Cortex of kidney (tissue), 1 donor: ENCODE measurements around the gene SRPK3.
"Not testable (repeated sequence)": the region's sequence is repeated elsewhere in the genome, so short reads cannot be mapped to it uniquely, and the experiment has no call there.

ENCODE experiments used
- DNase-seq: peaks from one replicate; lab custom pipeline; 2025; lab: John Stamatoyannopoulos, UW

Gene SRPK3

GRCh38 chrX:153780678-153781427, at the start of gene SRPK3:
SRPK3 (plus strand) TSS chrX:153781041; CDS start chrX:153781087, 46 bp downstream.
- DNase-seq: no peak

GRCh38 chrX:153731117-153731844, 49.6 kb upstream of the SRPK3 start:
- no peak for DNase-seq

- no peak for DNase-seq
Measured at GRCh38 chrX:153731845-153732215, 49.0 kb upstream of the SRPK3 start.

- DNase-seq: no peak
Measured at GRCh38 chrX:153732401-153732800, 48.4 kb upstream of the SRPK3 start.

GRCh38 chrX:153733651-153734240, 47.1 kb upstream of the SRPK3 start:
- DNase-seq: no peak

- DNase-seq: no peak
Measured at GRCh38 chrX:153734871-153735270, 46.0 kb upstream of the SRPK3 start.

GRCh38 chrX:153735274-153735673, 45.6 kb upstream of the SRPK3 start:
- no peak for DNase-seq

- DNase-seq: no peak
Measured at GRCh38 chrX:153736071-153736820, 44.6 kb upstream of the SRPK3 start.

- DNase-seq: no peak
Measured at GRCh38 chrX:153736871-153737441, 43.9 kb upstream of the SRPK3 start.

GRCh38 chrX:153738056-153738605, 42.7 kb upstream of the SRPK3 start:
- DNase-seq: no peak

GRCh38 chrX:153739754-153740486, 40.9 kb upstream of the SRPK3 start:
- no peak for DNase-seq

GRCh38 chrX:153740631-153741222, 40.1 kb upstream of the SRPK3 start:
- DNase-seq: no peak

GRCh38 chrX:153741446-153741845, 39.4 kb upstream of the SRPK3 start:
- no peak for DNase-seq

- not testable (repeated sequence) for DNase-seq
Measured at GRCh38 chrX:153742111-153742510, 38.7 kb upstream of the SRPK3 start.

GRCh38 chrX:153742796-153743467, 37.9 kb upstream of the SRPK3 start:
- not testable (repeated sequence) for DNase-seq

GRCh38 chrX:153743468-153744209, 37.2 kb upstream of the SRPK3 start:
- not testable (repeated sequence) for DNase-seq

- no peak for DNase-seq
Measured at GRCh38 chrX:153744210-153745066, 36.4 kb upstream of the SRPK3 start.

GRCh38 chrX:153745067-153745433, 35.8 kb upstream of the SRPK3 start:
- DNase-seq: not testable (repeated sequence)
